ENCODE data around the gene IFT57.

Gene IFT57

GRCh38 chr3:108189440-108189839 lies 32.8 kb downstream of the IFT57 start:
- WGBS, 2 experiments (ENCODE audit: insufficient coverage in 2 of 2), result no CpG with 5 or more reads among the region's 3 CpGs

GRCh38 chr3:108185536-108185935 lies 36.7 kb downstream of the IFT57 start:
- Histone ChIP-seq H3K27ac (ENCODE audit: low read depth, low read length, severe bottlenecking) (no peak overlapping the region), H3K9me3 (ENCODE audit: control insufficient read depth, low read length) (no peaks in the 10 kb centered on the region), H3K36me3 (ENCODE audit: control insufficient read depth, insufficient read depth, low read length) (no peaks in the 10 kb centered on the region), H3K4me3 (ENCODE audit: extremely low read depth, insufficient read depth, low read length, poor library complexity, severe bottlenecking) (no peak overlapping the region), H3K4me1 (ENCODE audit: control insufficient read depth, insufficient read depth, low read length, poor library complexity, severe bottlenecking) (no peaks in the 10 kb centered on the region)
- WGBS, 2 experiments (ENCODE audit: insufficient coverage in 2 of 2), result 88 to 100% methylated on average over 1 of the region's 6 CpGs

More at GRCh38 chr3:108189440-108189839, 32.8 kb downstream of the IFT57 start:
- H3K9me3 ChIP-seq (ENCODE audit: control insufficient read depth, low read length), result no peaks in the 10 kb centered on the region
- no peak overlapping the region for H3K27ac ChIP-seq (ENCODE audit: low read depth, low read length, severe bottlenecking)
- H3K4me1 ChIP-seq (ENCODE audit: control insufficient read depth, insufficient read depth, low read length, poor library complexity, severe bottlenecking), result no peaks in the 10 kb centered on the region
- H3K4me3 ChIP-seq (ENCODE audit: extremely low read depth, insufficient read depth, low read length, poor library complexity, severe bottlenecking), result no peak overlapping the region
- H3K36me3 ChIP-seq (ENCODE audit: control insufficient read depth, insufficient read depth, low read length), result peaks cover 8% of the 10 kb centered on the region

- Histone ChIP-seq H3K27ac (ENCODE audit: low read depth, low read length, severe bottlenecking) (no peak overlapping the region), H3K36me3 (ENCODE audit: control insufficient read depth, insufficient read depth, low read length) (no peaks in the 10 kb centered on the region), H3K4me3 (ENCODE audit: extremely low read depth, insufficient read depth, low read length, poor library complexity, severe bottlenecking) (no peak overlapping the region), H3K9me3 (ENCODE audit: control insufficient read depth, low read length) (no peaks in the 10 kb centered on the region), H3K4me1 (ENCODE audit: control insufficient read depth, insufficient read depth, low read length, poor library complexity, severe bottlenecking) (no peaks in the 10 kb centered on the region)
- WGBS, 2 experiments (ENCODE audit: insufficient coverage in 2 of 2), result no CpG with 5 or more reads among the region's 3 CpGs
Observed at GRCh38 chr3:108184824-108185223, 37.4 kb downstream of the IFT57 start.

GRCh38 chr3:108183971-108184370 lies 38.3 kb downstream of the IFT57 start:
- H3K27ac ChIP-seq (ENCODE audit: low read depth, low read length, severe bottlenecking), result no peak overlapping the region
- 100% methylated on average over 1 of the region's 2 CpGs for WGBS, 2 experiments (ENCODE audit: insufficient coverage in 2 of 2)
- no peaks in the 10 kb centered on the region for H3K36me3 ChIP-seq (ENCODE audit: control insufficient read depth, insufficient read depth, low read length)
- H3K4me3 ChIP-seq (ENCODE audit: extremely low read depth, insufficient read depth, low read length, poor library complexity, severe bottlenecking), result no peak overlapping the region
- no peaks in the 10 kb centered on the region for H3K4me1 ChIP-seq (ENCODE audit: control insufficient read depth, insufficient read depth, low read length, poor library complexity, severe bottlenecking)
- H3K9me3 ChIP-seq (ENCODE audit: control insufficient read depth, low read length), result no peaks in the 10 kb centered on the region

- Histone ChIP-seq H3K9me3 (ENCODE audit: control insufficient read depth, low read length) (no peaks in the 10 kb centered on the region), H3K27ac (ENCODE audit: low read depth, low read length, severe bottlenecking) (no peak overlapping the region), H3K4me3 (ENCODE audit: extremely low read depth, insufficient read depth, low read length, poor library complexity, severe bottlenecking) (no peak overlapping the region), H3K36me3 (ENCODE audit: control insufficient read depth, insufficient read depth, low read length) (no peaks in the 10 kb centered on the region), H3K4me1 (ENCODE audit: control insufficient read depth, insufficient read depth, low read length, poor library complexity, severe bottlenecking) (no peaks in the 10 kb centered on the region)
- WGBS, 2 experiments (ENCODE audit: insufficient coverage in 2 of 2), result 86 to 92% methylated on average over 1 of the region's 1 CpG
Observed at GRCh38 chr3:108183181-108183580, 39.0 kb downstream of the IFT57 start.

GRCh38 chr3:108182339-108182738 lies 39.9 kb downstream of the IFT57 start:
- no peak overlapping the region for H3K4me3 ChIP-seq (ENCODE audit: extremely low read depth, insufficient read depth, low read length, poor library complexity, severe bottlenecking)
- no peak overlapping the region for H3K27ac ChIP-seq (ENCODE audit: low read depth, low read length, severe bottlenecking)
- no CpG with 5 or more reads among the region's 1 CpG for WGBS, 2 experiments (ENCODE audit: insufficient coverage in 2 of 2)
- H3K4me1 ChIP-seq (ENCODE audit: control insufficient read depth, insufficient read depth, low read length, poor library complexity, severe bottlenecking), result no peaks in the 10 kb centered on the region
- no peaks in the 10 kb centered on the region for H3K36me3 ChIP-seq (ENCODE audit: control insufficient read depth, insufficient read depth, low read length)
- no peaks in the 10 kb centered on the region for H3K9me3 ChIP-seq (ENCODE audit: control insufficient read depth, low read length)

- no peak overlapping the region for H3K27ac ChIP-seq (ENCODE audit: low read depth, low read length, severe bottlenecking)
- no peaks in the 10 kb centered on the region for H3K36me3 ChIP-seq (ENCODE audit: control insufficient read depth, insufficient read depth, low read length)
- H3K9me3 ChIP-seq (ENCODE audit: control insufficient read depth, low read length), result no peaks in the 10 kb centered on the region
- WGBS, 2 experiments (ENCODE audit: insufficient coverage in 2 of 2), result no CpG with 5 or more reads among the region's 1 CpG
- no peak overlapping the region for H3K4me3 ChIP-seq (ENCODE audit: extremely low read depth, insufficient read depth, low read length, poor library complexity, severe bottlenecking)
- H3K4me1 ChIP-seq (ENCODE audit: control insufficient read depth, insufficient read depth, low read length, poor library complexity, severe bottlenecking), result no peaks in the 10 kb centered on the region
Observed at GRCh38 chr3:108181172-108181571, 41.1 kb downstream of the IFT57 start.

GRCh38 chr3:108180194-108180593 lies 42.0 kb downstream of the IFT57 start:
- no peak overlapping the region for H3K27ac ChIP-seq (ENCODE audit: low read depth, low read length, severe bottlenecking)
- no CpG with 5 or more reads among the region's 1 CpG for WGBS, 2 experiments (ENCODE audit: insufficient coverage in 2 of 2)
- no peak overlapping the region for H3K4me3 ChIP-seq (ENCODE audit: extremely low read depth, insufficient read depth, low read length, poor library complexity, severe bottlenecking)

GRCh38 chr3:108178676-108179075 lies 43.5 kb downstream of the IFT57 start:
- H3K27ac ChIP-seq (ENCODE audit: low read depth, low read length, severe bottlenecking), result no peak overlapping the region
- no peak overlapping the region for H3K4me3 ChIP-seq (ENCODE audit: extremely low read depth, insufficient read depth, low read length, poor library complexity, severe bottlenecking)
- no peaks in the 10 kb centered on the region for H3K4me1 ChIP-seq (ENCODE audit: control insufficient read depth, insufficient read depth, low read length, poor library complexity, severe bottlenecking)
- no peaks in the 10 kb centered on the region for H3K9me3 ChIP-seq (ENCODE audit: control insufficient read depth, low read length)
- no peaks in the 10 kb centered on the region for H3K36me3 ChIP-seq (ENCODE audit: control insufficient read depth, insufficient read depth, low read length)
- WGBS, 2 experiments (ENCODE audit: insufficient coverage in 2 of 2), result no CpG with 5 or more reads among the region's 1 CpG

More at GRCh38 chr3:108180194-108180593, 42.0 kb downstream of the IFT57 start:
- no peaks in the 10 kb centered on the region for H3K9me3 ChIP-seq (ENCODE audit: control insufficient read depth, low read length)
- H3K4me1 ChIP-seq (ENCODE audit: control insufficient read depth, insufficient read depth, low read length, poor library complexity, severe bottlenecking), result no peaks in the 10 kb centered on the region
- no peaks in the 10 kb centered on the region for H3K36me3 ChIP-seq (ENCODE audit: control insufficient read depth, insufficient read depth, low read length)

- no peaks in the 10 kb centered on the region for H3K36me3 ChIP-seq (ENCODE audit: control insufficient read depth, insufficient read depth, low read length)
- H3K27ac ChIP-seq (ENCODE audit: low read depth, low read length, severe bottlenecking), result no peak overlapping the region
- H3K4me3 ChIP-seq (ENCODE audit: extremely low read depth, insufficient read depth, low read length, poor library complexity, severe bottlenecking), result no peak overlapping the region
- H3K4me1 ChIP-seq (ENCODE audit: control insufficient read depth, insufficient read depth, low read length, poor library complexity, severe bottlenecking), result no peaks in the 10 kb centered on the region
- H3K9me3 ChIP-seq (ENCODE audit: control insufficient read depth, low read length), result no peaks in the 10 kb centered on the region
- no CpG with 5 or more reads among the region's 2 CpGs for WGBS, 2 experiments (ENCODE audit: insufficient coverage in 2 of 2)
Observed at GRCh38 chr3:108177536-108177935, 44.7 kb downstream of the IFT57 start.

GRCh38 chr3:108175352-108175751 lies 46.9 kb downstream of the IFT57 start:
- no CpG with 5 or more reads among the region's 1 CpG for WGBS, 2 experiments (ENCODE audit: insufficient coverage in 2 of 2)
- no peaks in the 10 kb centered on the region for H3K4me1 ChIP-seq (ENCODE audit: control insufficient read depth, insufficient read depth, low read length, poor library complexity, severe bottlenecking)
- no peaks in the 10 kb centered on the region for H3K36me3 ChIP-seq (ENCODE audit: control insufficient read depth, insufficient read depth, low read length)
- H3K4me3 ChIP-seq (ENCODE audit: extremely low read depth, insufficient read depth, low read length, poor library complexity, severe bottlenecking), result no peak overlapping the region
- H3K27ac ChIP-seq (ENCODE audit: low read depth, low read length, severe bottlenecking), result no peak overlapping the region
- no peaks in the 10 kb centered on the region for H3K9me3 ChIP-seq (ENCODE audit: control insufficient read depth, low read length)

Data from mesodermal cell (in vitro differentiated cells).